ENCODE results near the gene PSMC1.

DNA sequence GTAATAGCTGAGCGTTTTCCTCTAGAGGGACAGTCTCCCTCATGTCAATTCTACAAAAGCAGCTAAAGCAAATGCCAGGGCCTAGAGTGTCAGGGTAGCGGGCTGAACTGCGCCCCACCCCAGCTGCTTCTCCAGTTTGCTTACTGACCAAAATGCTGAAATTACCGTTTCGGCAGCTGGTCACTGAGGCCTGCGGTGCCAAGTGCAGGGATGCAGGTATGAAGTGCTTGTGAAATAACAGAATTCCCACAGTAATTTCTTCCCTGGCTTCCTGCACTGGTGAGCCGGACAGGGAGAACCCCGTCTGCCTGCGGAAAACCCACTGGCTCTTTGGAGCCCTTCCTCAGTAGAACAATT, 19.1 kb downstream of the PSMC1 start:
- TF ChIP-seq EZH2 (IDR thresholded peaks at IDR 0.05) (no peak), POLR2AphosphoS5 (IDR thresholded peaks at IDR 0.05; ENCODE audit: borderline replicate concordance, low read depth, low read length) (0 out of 2 replicates have a peak, but pooled peaks have one; percentile 4)

Measured in SK-N-MC (cell line).